ENCODE data around the gene DMC1. TPM values are rescaled to one million over a fixed set of nuclear protein-coding genes. Genes with fewer than 3 reads are reported as not detected.
A peak's percentile ranks its signal among the peaks of the same experiment; 100 is the strongest.

Gene DMC1
- total RNA-seq, 1 donor from 2014 or later, result 2.2 TPM

- H3K4me3 Mint-ChIP-seq (ENCODE audit: low read depth), result no peak overlapping the region
- no peaks in the 10 kb centered on the region for H3K4me1 Mint-ChIP-seq (ENCODE audit: low read depth)
- no peaks in the 10 kb centered on the region for H3K9me3 Mint-ChIP-seq (ENCODE audit: low read depth)
- no peaks in the 10 kb centered on the region for H3K27me3 Mint-ChIP-seq
- DNase-seq (ENCODE audit: low spot score, unreplicated experiment), result no peak
- TF ChIP-seq, protein P1, sequence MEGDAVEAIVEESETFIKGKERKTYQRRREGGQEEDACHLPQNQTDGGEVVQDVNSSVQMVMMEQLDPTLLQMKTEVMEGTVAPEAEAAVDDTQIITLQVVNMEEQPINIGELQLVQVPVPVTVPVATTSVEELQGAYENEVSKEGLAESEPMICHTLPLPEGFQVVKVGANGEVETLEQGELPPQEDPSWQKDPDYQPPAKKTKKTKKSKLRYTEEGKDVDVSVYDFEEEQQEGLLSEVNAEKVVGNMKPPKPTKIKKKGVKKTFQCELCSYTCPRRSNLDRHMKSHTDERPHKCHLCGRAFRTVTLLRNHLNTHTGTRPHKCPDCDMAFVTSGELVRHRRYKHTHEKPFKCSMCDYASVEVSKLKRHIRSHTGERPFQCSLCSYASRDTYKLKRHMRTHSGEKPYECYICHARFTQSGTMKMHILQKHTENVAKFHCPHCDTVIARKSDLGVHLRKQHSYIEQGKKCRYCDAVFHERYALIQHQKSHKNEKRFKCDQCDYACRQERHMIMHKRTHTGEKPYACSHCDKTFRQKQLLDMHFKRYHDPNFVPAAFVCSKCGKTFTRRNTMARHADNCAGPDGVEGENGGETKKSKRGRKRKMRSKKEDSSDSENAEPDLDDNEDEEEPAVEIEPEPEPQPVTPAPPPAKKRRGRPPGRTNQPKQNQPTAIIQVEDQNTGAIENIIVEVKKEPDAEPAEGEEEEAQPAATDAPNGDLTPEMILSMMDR (IDR thresholded peaks at IDR 0.05; ENCODE audit: unreplicated experiment), result no peak
- peaks cover 46% of the 10 kb centered on the region for H3K36me3 Mint-ChIP-seq (ENCODE audit: insufficient read depth)
- H3K27ac Mint-ChIP-seq, result peak overlapping the region; percentile 35
Measured at GRCh38 chr22:38494939-38495338, 75.0 kb downstream of the DMC1 start.

DNA sequence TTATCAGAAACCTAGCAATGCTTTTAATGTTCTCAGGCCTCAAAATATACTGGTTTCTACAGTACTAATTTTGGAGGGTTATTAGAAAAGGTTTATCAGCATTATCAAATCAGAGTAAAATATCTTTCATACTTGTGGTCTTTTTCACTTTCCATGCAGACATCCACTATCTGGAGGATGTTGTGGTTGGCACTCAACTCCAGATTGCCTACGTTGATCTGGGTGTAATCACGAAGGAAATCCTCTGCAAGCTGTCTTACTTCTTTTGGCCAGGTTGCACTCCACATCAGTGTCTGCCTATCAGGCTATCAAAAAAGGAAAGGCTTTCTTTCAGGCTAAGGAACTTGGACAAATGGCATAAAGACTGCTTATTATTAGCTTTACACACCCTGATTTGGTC is 75.5 kb downstream of the DMC1 start:
- no peak for DNase-seq (ENCODE audit: low spot score, unreplicated experiment)
- H3K27ac Mint-ChIP-seq, result no peak overlapping the region
- H3K36me3 Mint-ChIP-seq (ENCODE audit: insufficient read depth), result peaks cover 49% of the 10 kb centered on the region
- no peak overlapping the region for H3K4me3 Mint-ChIP-seq (ENCODE audit: low read depth)
- no peaks in the 10 kb centered on the region for H3K9me3 Mint-ChIP-seq (ENCODE audit: low read depth)
- no peaks in the 10 kb centered on the region for H3K4me1 Mint-ChIP-seq (ENCODE audit: low read depth)
- no peaks in the 10 kb centered on the region for H3K27me3 Mint-ChIP-seq
- TF ChIP-seq, protein P1 (IDR thresholded peaks at IDR 0.05; ENCODE audit: unreplicated experiment), result no peak

GRCh38 chr22:38491707-38492348 is 78.2 kb downstream of the DMC1 start:
- Mint-ChIP-seq H3K36me3 (ENCODE audit: insufficient read depth) (peaks cover 49% of the 10 kb centered on the region), H3K4me1 (ENCODE audit: low read depth) (no peaks in the 10 kb centered on the region), H3K4me3 (ENCODE audit: low read depth) (no peak overlapping the region), H3K27ac (no peak overlapping the region), H3K9me3 (ENCODE audit: low read depth) (no peaks in the 10 kb centered on the region), H3K27me3 (no peaks in the 10 kb centered on the region)
- TF ChIP-seq, protein P1 (IDR thresholded peaks at IDR 0.05; ENCODE audit: unreplicated experiment), result no peak
- no peak for DNase-seq (ENCODE audit: low spot score, unreplicated experiment)

GRCh38 chr22:38490915-38491314 is 79.1 kb downstream of the DMC1 start:
- Mint-ChIP-seq H3K4me1 (ENCODE audit: low read depth) (no peaks in the 10 kb centered on the region), H3K27ac (peak overlapping the region; percentile 78), H3K4me3 (ENCODE audit: low read depth) (no peak overlapping the region), H3K27me3 (no peaks in the 10 kb centered on the region), H3K9me3 (ENCODE audit: low read depth) (no peaks in the 10 kb centered on the region), H3K36me3 (ENCODE audit: insufficient read depth) (peaks cover 53% of the 10 kb centered on the region)
- TF ChIP-seq, protein P1 (IDR thresholded peaks at IDR 0.05; ENCODE audit: unreplicated experiment), result no peak
- DNase-seq (ENCODE audit: low spot score, unreplicated experiment), result no peak

GRCh38 chr22:38490475-38490874 is 79.5 kb downstream of the DMC1 start:
- peak overlapping the region; percentile 78 for H3K27ac Mint-ChIP-seq
- H3K36me3 Mint-ChIP-seq (ENCODE audit: insufficient read depth), result peaks cover 55% of the 10 kb centered on the region
- no peaks in the 10 kb centered on the region for H3K27me3 Mint-ChIP-seq
- H3K9me3 Mint-ChIP-seq (ENCODE audit: low read depth), result no peaks in the 10 kb centered on the region
- no peak for DNase-seq (ENCODE audit: low spot score, unreplicated experiment)
- TF ChIP-seq, protein P1 (IDR thresholded peaks at IDR 0.05; ENCODE audit: unreplicated experiment), result no peak
- no peak overlapping the region for H3K4me3 Mint-ChIP-seq (ENCODE audit: low read depth)
- no peaks in the 10 kb centered on the region for H3K4me1 Mint-ChIP-seq (ENCODE audit: low read depth)

All from progenitor cell of endocrine pancreas (in vitro differentiated cells).